Amygdala (tissue), 56 donors: ENCODE data around the gene CCDC7.
"Not testable (repeated sequence)": the region's sequence is repeated elsewhere in the genome, so short reads cannot be mapped to it uniquely, and the experiment has no call there.

Source experiments
- DNase-seq, 56 donors: peaks; one replicate each; lab custom pipeline; 2025; lab: John Stamatoyannopoulos, UW

The CCDC7 gene

GRCh38 chr10:32540691-32541470 lies 94.9 kb downstream of the CCDC7 start:
- no peak for DNase-seq

- DNase-seq: no peak
These were observed 102.3 kb downstream of the CCDC7 start for GRCh38 chr10:32548208-32548607.

- DNase-seq: no peak
These were observed 110.9 kb downstream of the CCDC7 start for GRCh38 chr10:32556783-32557395.

- DNase-seq: not testable (repeated sequence)
These were observed 116.8 kb downstream of the CCDC7 start for GRCh38 chr10:32562695-32563094.

- no peak for DNase-seq
These were observed 131.5 kb downstream of the CCDC7 start for GRCh38 chr10:32577448-32577847.

- no peak for DNase-seq
These were observed 137.0 kb downstream of the CCDC7 start for GRCh38 chr10:32582946-32583345.

- DNase-seq: not testable (repeated sequence)
These were observed 152.1 kb downstream of the CCDC7 start for GRCh38 chr10:32598022-32598421.

- DNase-seq: no peak
These were observed 154.4 kb downstream of the CCDC7 start for GRCh38 chr10:32600317-32600716.

- DNase-seq: not testable (repeated sequence)
These were observed 155.6 kb downstream of the CCDC7 start for GRCh38 chr10:32601562-32601961.

GRCh38 chr10:32605787-32606186 lies 159.8 kb downstream of the CCDC7 start:
- DNase-seq: no peak

GRCh38 chr10:32610543-32610942 lies 164.6 kb downstream of the CCDC7 start:
- DNase-seq: not testable (repeated sequence)

GRCh38 chr10:32616438-32616837 lies 170.5 kb downstream of the CCDC7 start:
- no peak for DNase-seq

- no peak for DNase-seq
These were observed 172.5 kb downstream of the CCDC7 start for GRCh38 chr10:32618482-32618881.

GRCh38 chr10:32621969-32622368 lies 176.0 kb downstream of the CCDC7 start:
- no peak for DNase-seq

- DNase-seq: no peak
These were observed 176.5 kb downstream of the CCDC7 start for GRCh38 chr10:32622409-32622808.

GRCh38 chr10:32627183-32627582 lies 181.2 kb downstream of the CCDC7 start:
- DNase-seq: no peak

GRCh38 chr10:32629910-32630309 lies 184.0 kb downstream of the CCDC7 start:
- no peak for DNase-seq

- DNase-seq: no peak
These were observed 200.6 kb downstream of the CCDC7 start for GRCh38 chr10:32646535-32646934.

GRCh38 chr10:32650246-32650655 lies 204.3 kb downstream of the CCDC7 start:
- no peak for DNase-seq

- DNase-seq: not testable (repeated sequence)
These were observed 211.5 kb downstream of the CCDC7 start for GRCh38 chr10:32657430-32657829.

- no peak for DNase-seq
These were observed 215.4 kb downstream of the CCDC7 start for GRCh38 chr10:32661346-32661745.
